ENCODE data around the gene MISP3.

DNA sequence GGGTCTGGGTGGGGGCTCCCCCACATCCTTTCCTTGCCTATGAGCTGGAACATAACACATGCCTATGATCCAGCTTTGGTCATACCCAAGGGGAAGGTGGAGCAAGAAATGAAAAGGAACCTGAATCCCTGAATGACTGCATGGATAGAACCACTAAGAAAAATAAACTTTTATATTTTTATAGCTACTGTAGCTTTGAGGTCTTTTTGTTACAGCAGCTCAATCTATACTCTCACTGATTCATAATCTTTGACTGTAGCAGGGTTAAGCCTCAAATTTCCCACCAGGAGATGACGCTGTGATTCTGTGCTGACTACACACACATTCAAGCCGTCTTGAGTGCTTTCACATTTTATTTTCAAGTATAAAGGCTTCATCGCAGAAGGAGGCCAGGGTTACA lies 19.6 kb upstream of the MISP3 start:
- TF ChIP-seq, protein P1, sequence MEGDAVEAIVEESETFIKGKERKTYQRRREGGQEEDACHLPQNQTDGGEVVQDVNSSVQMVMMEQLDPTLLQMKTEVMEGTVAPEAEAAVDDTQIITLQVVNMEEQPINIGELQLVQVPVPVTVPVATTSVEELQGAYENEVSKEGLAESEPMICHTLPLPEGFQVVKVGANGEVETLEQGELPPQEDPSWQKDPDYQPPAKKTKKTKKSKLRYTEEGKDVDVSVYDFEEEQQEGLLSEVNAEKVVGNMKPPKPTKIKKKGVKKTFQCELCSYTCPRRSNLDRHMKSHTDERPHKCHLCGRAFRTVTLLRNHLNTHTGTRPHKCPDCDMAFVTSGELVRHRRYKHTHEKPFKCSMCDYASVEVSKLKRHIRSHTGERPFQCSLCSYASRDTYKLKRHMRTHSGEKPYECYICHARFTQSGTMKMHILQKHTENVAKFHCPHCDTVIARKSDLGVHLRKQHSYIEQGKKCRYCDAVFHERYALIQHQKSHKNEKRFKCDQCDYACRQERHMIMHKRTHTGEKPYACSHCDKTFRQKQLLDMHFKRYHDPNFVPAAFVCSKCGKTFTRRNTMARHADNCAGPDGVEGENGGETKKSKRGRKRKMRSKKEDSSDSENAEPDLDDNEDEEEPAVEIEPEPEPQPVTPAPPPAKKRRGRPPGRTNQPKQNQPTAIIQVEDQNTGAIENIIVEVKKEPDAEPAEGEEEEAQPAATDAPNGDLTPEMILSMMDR (conservative IDR thresholded peaks at IDR 0.05; ENCODE audit: low read depth in 2 of 2), result no peak
- TF ChIP-seq, protein P2, sequence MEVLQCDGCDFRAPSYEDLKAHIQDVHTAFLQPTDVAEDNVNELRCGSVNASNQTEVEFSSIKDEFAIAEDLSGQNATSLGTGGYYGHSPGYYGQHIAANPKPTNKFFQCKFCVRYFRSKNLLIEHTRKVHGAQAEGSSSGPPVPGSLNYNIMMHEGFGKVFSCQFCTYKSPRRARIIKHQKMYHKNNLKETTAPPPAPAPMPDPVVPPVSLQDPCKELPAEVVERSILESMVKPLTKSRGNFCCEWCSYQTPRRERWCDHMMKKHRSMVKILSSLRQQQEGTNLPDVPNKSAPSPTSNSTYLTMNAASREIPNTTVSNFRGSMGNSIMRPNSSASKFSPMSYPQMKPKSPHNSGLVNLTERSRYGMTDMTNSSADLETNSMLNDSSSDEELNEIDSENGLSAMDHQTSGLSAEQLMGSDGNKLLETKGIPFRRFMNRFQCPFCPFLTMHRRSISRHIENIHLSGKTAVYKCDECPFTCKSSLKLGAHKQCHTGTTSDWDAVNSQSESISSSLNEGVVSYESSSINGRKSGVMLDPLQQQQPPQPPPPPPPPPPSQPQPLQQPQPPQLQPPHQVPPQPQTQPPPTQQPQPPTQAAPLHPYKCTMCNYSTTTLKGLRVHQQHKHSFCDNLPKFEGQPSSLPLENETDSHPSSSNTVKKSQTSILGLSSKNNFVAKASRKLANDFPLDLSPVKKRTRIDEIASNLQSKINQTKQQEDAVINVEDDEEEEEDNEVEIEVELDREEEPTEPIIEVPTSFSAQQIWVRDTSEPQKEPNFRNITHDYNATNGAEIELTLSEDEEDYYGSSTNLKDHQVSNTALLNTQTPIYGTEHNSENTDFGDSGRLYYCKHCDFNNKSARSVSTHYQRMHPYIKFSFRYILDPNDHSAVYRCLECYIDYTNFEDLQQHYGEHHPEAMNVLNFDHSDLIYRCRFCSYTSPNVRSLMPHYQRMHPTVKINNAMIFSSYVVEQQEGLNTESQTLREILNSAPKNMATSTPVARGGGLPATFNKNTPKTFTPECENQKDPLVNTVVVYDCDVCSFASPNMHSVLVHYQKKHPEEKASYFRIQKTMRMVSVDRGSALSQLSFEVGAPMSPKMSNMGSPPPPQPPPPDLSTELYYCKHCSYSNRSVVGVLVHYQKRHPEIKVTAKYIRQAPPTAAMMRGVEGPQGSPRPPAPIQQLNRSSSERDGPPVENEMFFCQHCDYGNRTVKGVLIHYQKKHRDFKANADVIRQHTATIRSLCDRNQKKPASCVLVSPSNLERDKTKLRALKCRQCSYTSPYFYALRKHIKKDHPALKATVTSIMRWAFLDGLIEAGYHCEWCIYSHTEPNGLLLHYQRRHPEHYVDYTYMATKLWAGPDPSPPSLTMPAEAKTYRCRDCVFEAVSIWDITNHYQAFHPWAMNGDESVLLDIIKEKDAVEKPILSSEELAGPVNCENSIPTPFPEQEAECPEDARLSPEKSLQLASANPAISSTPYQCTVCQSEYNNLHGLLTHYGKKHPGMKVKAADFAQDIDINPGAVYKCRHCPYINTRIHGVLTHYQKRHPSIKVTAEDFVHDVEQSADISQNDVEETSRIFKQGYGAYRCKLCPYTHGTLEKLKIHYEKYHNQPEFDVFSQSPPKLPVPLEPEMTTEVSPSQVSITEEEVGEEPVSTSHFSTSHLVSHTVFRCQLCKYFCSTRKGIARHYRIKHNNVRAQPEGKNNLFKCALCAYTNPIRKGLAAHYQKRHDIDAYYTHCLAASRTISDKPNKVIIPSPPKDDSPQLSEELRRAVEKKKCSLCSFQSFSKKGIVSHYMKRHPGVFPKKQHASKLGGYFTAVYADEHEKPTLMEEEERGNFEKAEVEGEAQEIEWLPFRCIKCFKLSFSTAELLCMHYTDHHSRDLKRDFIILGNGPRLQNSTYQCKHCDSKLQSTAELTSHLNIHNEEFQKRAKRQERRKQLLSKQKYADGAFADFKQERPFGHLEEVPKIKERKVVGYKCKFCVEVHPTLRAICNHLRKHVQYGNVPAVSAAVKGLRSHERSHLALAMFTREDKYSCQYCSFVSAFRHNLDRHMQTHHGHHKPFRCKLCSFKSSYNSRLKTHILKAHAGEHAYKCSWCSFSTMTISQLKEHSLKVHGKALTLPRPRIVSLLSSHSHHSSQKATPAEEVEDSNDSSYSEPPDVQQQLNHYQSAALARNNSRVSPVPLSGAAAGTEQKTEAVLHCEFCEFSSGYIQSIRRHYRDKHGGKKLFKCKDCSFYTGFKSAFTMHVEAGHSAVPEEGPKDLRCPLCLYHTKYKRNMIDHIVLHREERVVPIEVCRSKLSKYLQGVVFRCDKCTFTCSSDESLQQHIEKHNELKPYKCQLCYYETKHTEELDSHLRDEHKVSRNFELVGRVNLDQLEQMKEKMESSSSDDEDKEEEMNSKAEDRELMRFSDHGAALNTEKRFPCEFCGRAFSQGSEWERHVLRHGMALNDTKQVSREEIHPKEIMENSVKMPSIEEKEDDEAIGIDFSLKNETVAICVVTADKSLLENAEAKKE (CRISPR knock-in tag; IDR thresholded peaks at IDR 0.05), result no peak
- no peak for TF ChIP-seq EZH2 (IDR thresholded peaks at IDR 0.05; ENCODE audit: low read depth, unreplicated experiment)
- TF ChIP-seq EZH2phosphoT487 (IDR thresholded peaks at IDR 0.05; ENCODE audit: unreplicated experiment), result no peak
- no peak for TF ChIP-seq POLR2AphosphoS5 (IDR thresholded peaks at IDR 0.05; ENCODE audit: low read depth)
- TF ChIP-seq CREB1 (CRISPR knock-in tag; IDR thresholded peaks at IDR 0.05; ENCODE audit: low read depth), result no peak
- no peak for TF ChIP-seq JUNB (IDR thresholded peaks at IDR 0.05; ENCODE audit: unreplicated experiment)
- no peak for TF ChIP-seq ZNF331 (CRISPR knock-in tag; IDR thresholded peaks at IDR 0.05; ENCODE audit: low read depth)

Data from GM23338 (cell line).